HEK293 (cell line): ENCODE results near the gene ZNF687.

Experiments used
- GLI2 ChIP-seq: fragments of 450-650 bp; formaldehyde crosslinking; IDR thresholded peaks from 2 replicates; pipeline ENCODE4; 2017; ENCODE audit warnings: missing biosample characterization, missing genetic modification characterization, low read depth, borderline replicate concordance
- GLIS1 ChIP-seq: fragments of 450-650 bp; formaldehyde crosslinking; IDR thresholded peaks from 2 replicates; pipeline ENCODE4 v1.5.1; 2016; ENCODE audit warnings: missing biosample characterization, missing genetic modification characterization
- KLF10 ChIP-seq: fragments of 450-650 bp; IDR thresholded peaks from 2 replicates; pipeline ENCODE4 v1.5.1; 2018; ENCODE audit warnings: missing biosample characterization, mild to moderate bottlenecking, missing genetic modification characterization
- TRIM28 ChIP-seq: IDR thresholded peaks from 2 replicates; pipeline ENCODE4 v1.6.1; 2011; ENCODE audit warnings: low read length, control low read depth, borderline replicate concordance
- ZBTB20 ChIP-seq: fragments of 450-650 bp; formaldehyde crosslinking; IDR thresholded peaks from 2 replicates; pipeline ENCODE4 v1.5.1; 2016; ENCODE audit warnings: missing biosample characterization, missing genetic modification characterization
- ZEB2 ChIP-seq: fragments of 450-650 bp; formaldehyde crosslinking; IDR thresholded peaks from 2 replicates; pipeline ENCODE4 v1.5.1; 2016; ENCODE audit warnings: missing biosample characterization, missing genetic modification characterization
- ZNF138 ChIP-seq: fragments of 450-650 bp; formaldehyde crosslinking; IDR thresholded peaks from 2 replicates; pipeline ENCODE4 v1.5.1; 2016; ENCODE audit warnings: missing biosample characterization, missing genetic modification characterization, borderline replicate concordance
- ZNF169 ChIP-seq: fragments of 450-650 bp; formaldehyde crosslinking; IDR thresholded peaks from 2 replicates; pipeline ENCODE4 v1.5.1; 2016; ENCODE audit warnings: missing biosample characterization, missing genetic modification characterization
- ZNF211 ChIP-seq: fragments of 450-650 bp; formaldehyde crosslinking; IDR thresholded peaks from 2 replicates; pipeline ENCODE4 v1.5.1; 2016; ENCODE audit warnings: low read depth, missing biosample characterization, missing genetic modification characterization
- ZNF416 ChIP-seq: fragments of 450-650 bp; formaldehyde crosslinking; IDR thresholded peaks from 2 replicates; pipeline ENCODE4 v1.5.1; 2016; ENCODE audit warnings: missing biosample characterization, missing genetic modification characterization
- ZNF544 ChIP-seq: fragments of 450-650 bp; formaldehyde crosslinking; IDR thresholded peaks from 2 replicates; pipeline ENCODE4 v1.5.0; 2017; ENCODE audit warnings: missing biosample characterization, missing genetic modification characterization
- ZNF549 ChIP-seq: fragments of 450-650 bp; IDR thresholded peaks from 2 replicates; pipeline ENCODE4 v1.5.1; 2018; ENCODE audit warnings: missing biosample characterization, missing genetic modification characterization, mild to moderate bottlenecking, inconsistent platforms, moderate library complexity
- ZNF555 ChIP-seq: fragments of 450-650 bp; formaldehyde crosslinking; conservative IDR thresholded peaks from 2 replicates; pipeline ENCODE4 v1.5.1; 2017; ENCODE audit warnings: missing biosample characterization, mild to moderate bottlenecking, missing genetic modification characterization, inconsistent platforms
- ZNF654 ChIP-seq: fragments of 450-650 bp; formaldehyde crosslinking; IDR thresholded peaks from 2 replicates; pipeline ENCODE4 v1.5.1; 2016; ENCODE audit warnings: low read depth, missing biosample characterization, missing genetic modification characterization
- ZNF777 ChIP-seq: fragments of 450-650 bp; formaldehyde crosslinking; IDR thresholded peaks from 2 replicates; pipeline ENCODE4 v1.5.1; 2017; ENCODE audit warnings: missing biosample characterization, missing genetic modification characterization, borderline replicate concordance
- TF ChIP-seq, protein P1 (sequence below): IDR thresholded peaks from 2 replicates; pipeline ENCODE4 v1.6.1; 2011; ENCODE audit warnings: mild to moderate bottlenecking, low read depth, low read length, borderline replicate concordance
- TF ChIP-seq, protein P2 (sequence below): fragments of 450-650 bp; formaldehyde crosslinking; conservative IDR thresholded peaks from 2 replicates; pipeline ENCODE4 v1.5.1; 2016; ENCODE audit warnings: low read depth, missing biosample characterization, missing genetic modification characterization
- TF ChIP-seq, protein P3 (sequence below): fragments of 450-650 bp; formaldehyde crosslinking; IDR thresholded peaks from 2 replicates; pipeline ENCODE4 v1.5.0; 2017; ENCODE audit warnings: missing biosample characterization, missing genetic modification characterization, borderline replicate concordance
- TF ChIP-seq, protein P4 (sequence below): fragments of 450-650 bp; formaldehyde crosslinking; IDR thresholded peaks from 2 replicates; pipeline ENCODE4 v1.5.1; 2017; ENCODE audit warnings: missing biosample characterization, missing genetic modification characterization
- TF ChIP-seq, protein P5 (sequence below): fragments of 450-650 bp; formaldehyde crosslinking; optimal IDR thresholded peaks from 2 replicates; pipeline ENCODE3; 2016; ENCODE audit warnings: missing biosample characterization, mild to moderate bottlenecking, missing genetic modification characterization
- TF ChIP-seq, protein P6 (sequence below): fragments of 450-650 bp; IDR thresholded peaks from 2 replicates; pipeline ENCODE4 v1.5.1; 2018; ENCODE audit warnings: missing biosample characterization, missing genetic modification characterization
- TF ChIP-seq, protein P7 (sequence below): fragments of 450-650 bp; formaldehyde crosslinking; IDR thresholded peaks from 2 replicates; pipeline ENCODE4 v1.5.1; 2017; ENCODE audit warnings: missing biosample characterization, missing genetic modification characterization

ZNF687 gene

DNA sequence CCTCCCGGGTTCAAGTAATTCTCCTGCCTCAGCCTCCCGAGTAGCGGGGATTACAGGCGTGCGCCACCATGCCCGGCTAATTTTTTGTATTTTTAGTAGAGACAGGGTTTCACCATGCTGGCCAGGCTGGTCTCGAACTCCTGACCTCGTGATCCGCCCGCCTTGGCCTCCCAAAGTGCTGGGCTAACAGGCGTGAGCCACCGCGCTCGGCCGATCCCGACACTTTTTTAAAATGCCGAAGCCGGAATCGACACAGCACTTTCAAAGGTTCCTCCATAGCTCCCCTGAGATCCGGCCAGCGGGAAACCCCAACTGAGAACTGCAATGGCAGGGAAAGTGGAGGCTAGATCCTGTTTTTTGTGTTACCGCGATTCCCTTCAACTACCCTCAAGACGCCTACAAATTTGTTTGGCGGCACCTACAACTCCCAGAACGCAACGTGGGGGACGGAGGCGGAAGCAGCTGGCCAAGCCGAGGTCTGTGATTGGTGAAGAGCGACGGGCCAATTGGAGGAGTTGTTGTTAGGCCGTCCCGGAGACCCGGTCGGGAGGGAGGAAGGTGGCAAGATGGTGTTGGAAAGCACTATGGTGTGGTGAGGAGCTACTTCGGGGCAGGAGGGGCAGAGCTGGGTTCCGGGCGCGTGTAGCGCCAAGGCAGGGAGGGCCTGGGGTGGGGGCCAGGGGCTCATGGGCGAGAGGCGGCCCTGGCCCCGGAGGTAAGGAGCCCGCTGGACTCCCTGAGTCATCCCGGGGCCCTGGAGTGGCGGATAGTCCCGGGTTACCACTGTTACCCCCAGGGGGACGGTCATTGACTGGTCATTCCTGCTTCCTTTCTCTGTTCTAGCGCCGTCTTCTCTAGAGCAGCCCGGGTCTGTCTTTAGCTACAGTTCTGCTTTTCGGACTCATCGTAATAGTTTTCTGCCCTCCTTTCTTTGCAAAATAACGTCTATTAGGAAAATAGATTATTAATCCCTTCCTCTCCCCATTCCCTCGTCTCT, 27.6 kb upstream of the ZNF687 start, which contains the start of gene PSMD4 (continued):
- TF ChIP-seq, protein P1, sequence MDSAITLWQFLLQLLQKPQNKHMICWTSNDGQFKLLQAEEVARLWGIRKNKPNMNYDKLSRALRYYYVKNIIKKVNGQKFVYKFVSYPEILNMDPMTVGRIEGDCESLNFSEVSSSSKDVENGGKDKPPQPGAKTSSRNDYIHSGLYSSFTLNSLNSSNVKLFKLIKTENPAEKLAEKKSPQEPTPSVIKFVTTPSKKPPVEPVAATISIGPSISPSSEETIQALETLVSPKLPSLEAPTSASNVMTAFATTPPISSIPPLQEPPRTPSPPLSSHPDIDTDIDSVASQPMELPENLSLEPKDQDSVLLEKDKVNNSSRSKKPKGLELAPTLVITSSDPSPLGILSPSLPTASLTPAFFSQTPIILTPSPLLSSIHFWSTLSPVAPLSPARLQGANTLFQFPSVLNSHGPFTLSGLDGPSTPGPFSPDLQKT, result no peak
- TF ChIP-seq ZNF138 (no peak), KLF10 (tag by site-specific recombination) (no peak), ZNF549 (tag by site-specific recombination) (no peak), GLIS1 (tag by site-specific recombination) (peak; percentile 65), ZNF169 (tag by site-specific recombination) (no peak), ZNF416 (tag by site-specific recombination) (no peak), TRIM28 (no peak), ZBTB20 (peak; percentile 100), ZNF777 (tag by site-specific recombination) (no peak), ZNF654 (tag by site-specific recombination) (no peak), ZNF544 (tag by site-specific recombination) (no peak), ZNF211 (tag by site-specific recombination) (no peak), ZNF555 (tag by site-specific recombination) (no peak), ZEB2 (tag by site-specific recombination) (0 out of 2 replicates have a peak, but pooled peaks have one; percentile 29), GLI2 (tag by site-specific recombination) (no peak)
- TF ChIP-seq, protein P2, sequence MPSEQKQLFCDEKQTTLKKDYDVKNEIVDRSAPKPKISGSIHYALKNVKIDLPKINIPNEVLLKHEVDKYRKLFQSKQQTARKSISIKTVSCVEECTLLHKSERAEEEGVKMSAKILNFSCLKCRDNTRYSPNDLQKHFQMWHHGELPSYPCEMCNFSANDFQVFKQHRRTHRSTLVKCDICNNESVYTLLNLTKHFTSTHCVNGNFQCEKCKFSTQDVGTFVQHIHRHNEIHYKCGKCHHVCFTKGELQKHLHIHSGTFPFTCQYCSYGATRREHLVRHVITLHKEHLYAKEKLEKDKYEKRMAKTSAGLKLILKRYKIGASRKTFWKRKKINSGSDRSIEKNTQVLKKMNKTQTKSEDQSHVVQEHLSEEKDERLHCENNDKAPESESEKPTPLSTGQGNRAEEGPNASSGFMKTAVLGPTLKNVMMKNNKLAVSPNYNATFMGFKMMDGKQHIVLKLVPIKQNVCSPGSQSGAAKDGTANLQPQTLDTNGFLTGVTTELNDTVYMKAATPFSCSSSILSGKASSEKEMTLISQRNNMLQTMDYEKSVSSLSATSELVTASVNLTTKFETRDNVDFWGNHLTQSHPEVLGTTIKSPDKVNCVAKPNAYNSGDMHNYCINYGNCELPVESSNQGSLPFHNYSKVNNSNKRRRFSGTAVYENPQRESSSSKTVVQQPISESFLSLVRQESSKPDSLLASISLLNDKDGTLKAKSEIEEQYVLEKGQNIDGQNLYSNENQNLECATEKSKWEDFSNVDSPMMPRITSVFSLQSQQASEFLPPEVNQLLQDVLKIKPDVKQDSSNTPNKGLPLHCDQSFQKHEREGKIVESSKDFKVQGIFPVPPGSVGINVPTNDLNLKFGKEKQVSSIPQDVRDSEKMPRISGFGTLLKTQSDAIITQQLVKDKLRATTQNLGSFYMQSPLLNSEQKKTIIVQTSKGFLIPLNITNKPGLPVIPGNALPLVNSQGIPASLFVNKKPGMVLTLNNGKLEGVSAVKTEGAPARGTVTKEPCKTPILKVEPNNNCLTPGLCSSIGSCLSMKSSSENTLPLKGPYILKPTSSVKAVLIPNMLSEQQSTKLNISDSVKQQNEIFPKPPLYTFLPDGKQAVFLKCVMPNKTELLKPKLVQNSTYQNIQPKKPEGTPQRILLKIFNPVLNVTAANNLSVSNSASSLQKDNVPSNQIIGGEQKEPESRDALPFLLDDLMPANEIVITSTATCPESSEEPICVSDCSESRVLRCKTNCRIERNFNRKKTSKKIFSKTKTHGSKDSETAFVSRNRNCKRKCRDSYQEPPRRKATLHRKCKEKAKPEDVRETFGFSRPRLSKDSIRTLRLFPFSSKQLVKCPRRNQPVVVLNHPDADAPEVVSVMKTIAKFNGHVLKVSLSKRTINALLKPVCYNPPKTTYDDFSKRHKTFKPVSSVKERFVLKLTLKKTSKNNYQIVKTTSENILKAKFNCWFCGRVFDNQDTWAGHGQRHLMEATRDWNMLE (tag by site-specific recombination), result peak; percentile 23
- TF ChIP-seq, protein P3, sequence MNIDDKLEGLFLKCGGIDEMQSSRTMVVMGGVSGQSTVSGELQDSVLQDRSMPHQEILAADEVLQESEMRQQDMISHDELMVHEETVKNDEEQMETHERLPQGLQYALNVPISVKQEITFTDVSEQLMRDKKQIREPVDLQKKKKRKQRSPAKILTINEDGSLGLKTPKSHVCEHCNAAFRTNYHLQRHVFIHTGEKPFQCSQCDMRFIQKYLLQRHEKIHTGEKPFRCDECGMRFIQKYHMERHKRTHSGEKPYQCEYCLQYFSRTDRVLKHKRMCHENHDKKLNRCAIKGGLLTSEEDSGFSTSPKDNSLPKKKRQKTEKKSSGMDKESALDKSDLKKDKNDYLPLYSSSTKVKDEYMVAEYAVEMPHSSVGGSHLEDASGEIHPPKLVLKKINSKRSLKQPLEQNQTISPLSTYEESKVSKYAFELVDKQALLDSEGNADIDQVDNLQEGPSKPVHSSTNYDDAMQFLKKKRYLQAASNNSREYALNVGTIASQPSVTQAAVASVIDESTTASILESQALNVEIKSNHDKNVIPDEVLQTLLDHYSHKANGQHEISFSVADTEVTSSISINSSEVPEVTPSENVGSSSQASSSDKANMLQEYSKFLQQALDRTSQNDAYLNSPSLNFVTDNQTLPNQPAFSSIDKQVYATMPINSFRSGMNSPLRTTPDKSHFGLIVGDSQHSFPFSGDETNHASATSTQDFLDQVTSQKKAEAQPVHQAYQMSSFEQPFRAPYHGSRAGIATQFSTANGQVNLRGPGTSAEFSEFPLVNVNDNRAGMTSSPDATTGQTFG (tag by site-specific recombination), result no peak
- TF ChIP-seq, protein P4, sequence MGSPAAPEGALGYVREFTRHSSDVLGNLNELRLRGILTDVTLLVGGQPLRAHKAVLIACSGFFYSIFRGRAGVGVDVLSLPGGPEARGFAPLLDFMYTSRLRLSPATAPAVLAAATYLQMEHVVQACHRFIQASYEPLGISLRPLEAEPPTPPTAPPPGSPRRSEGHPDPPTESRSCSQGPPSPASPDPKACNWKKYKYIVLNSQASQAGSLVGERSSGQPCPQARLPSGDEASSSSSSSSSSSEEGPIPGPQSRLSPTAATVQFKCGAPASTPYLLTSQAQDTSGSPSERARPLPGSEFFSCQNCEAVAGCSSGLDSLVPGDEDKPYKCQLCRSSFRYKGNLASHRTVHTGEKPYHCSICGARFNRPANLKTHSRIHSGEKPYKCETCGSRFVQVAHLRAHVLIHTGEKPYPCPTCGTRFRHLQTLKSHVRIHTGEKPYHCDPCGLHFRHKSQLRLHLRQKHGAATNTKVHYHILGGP (tag by site-specific recombination), result no peak
- TF ChIP-seq, protein P5, sequence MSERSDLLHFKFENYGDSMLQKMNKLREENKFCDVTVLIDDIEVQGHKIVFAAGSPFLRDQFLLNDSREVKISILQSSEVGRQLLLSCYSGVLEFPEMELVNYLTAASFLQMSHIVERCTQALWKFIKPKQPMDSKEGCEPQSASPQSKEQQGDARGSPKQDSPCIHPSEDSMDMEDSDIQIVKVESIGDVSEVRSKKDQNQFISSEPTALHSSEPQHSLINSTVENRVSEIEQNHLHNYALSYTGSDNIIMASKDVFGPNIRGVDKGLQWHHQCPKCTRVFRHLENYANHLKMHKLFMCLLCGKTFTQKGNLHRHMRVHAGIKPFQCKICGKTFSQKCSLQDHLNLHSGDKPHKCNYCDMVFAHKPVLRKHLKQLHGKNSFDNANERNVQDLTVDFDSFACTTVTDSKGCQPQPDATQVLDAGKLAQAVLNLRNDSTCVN, result peak; percentile 22
- TF ChIP-seq, protein P6, sequence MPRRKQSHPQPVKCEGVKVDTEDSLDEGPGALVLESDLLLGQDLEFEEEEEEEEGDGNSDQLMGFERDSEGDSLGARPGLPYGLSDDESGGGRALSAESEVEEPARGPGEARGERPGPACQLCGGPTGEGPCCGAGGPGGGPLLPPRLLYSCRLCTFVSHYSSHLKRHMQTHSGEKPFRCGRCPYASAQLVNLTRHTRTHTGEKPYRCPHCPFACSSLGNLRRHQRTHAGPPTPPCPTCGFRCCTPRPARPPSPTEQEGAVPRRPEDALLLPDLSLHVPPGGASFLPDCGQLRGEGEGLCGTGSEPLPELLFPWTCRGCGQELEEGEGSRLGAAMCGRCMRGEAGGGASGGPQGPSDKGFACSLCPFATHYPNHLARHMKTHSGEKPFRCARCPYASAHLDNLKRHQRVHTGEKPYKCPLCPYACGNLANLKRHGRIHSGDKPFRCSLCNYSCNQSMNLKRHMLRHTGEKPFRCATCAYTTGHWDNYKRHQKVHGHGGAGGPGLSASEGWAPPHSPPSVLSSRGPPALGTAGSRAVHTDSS (tag by site-specific recombination), result no peak
- TF ChIP-seq, protein P7, sequence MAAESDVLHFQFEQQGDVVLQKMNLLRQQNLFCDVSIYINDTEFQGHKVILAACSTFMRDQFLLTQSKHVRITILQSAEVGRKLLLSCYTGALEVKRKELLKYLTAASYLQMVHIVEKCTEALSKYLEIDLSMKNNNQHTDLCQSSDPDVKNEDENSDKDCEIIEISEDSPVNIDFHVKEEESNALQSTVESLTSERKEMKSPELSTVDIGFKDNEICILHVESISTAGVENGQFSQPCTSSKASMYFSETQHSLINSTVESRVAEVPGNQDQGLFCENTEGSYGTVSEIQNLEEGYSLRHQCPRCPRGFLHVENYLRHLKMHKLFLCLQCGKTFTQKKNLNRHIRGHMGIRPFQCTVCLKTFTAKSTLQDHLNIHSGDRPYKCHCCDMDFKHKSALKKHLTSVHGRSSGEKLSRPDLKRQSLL (tag by site-specific recombination), result no peak
